AG04449 (cell line): ENCODE data around the gene NMS.

Experiments
- CTCF ChIA-PET: fragments of 350-600 bp; formaldehyde crosslinking; extraction: SDS; loops from one replicate; lab custom pipeline; 2021; ENCODE audit warnings: antibody characterized with exemption; lab: Yijun Ruan, JAX
- POLR2A ChIA-PET: fragments of 400-600, 350-600 bp; formaldehyde crosslinking; extraction: SDS; loops from one replicate; lab custom pipeline; 2020; ENCODE audit warnings: antibody characterized with exemption, inconsistent platforms; lab: Yijun Ruan, JAX
- DNase-seq: peaks from one replicate; pipeline ENCODE4 v3.0.0-alpha.2; 2010; ENCODE audit warnings: low read depth, low spot score
- H3K4me3 ChIP-seq: 2 replicates; pipeline ENCODE4 v1.5.1; 2011; ENCODE audit warnings: low read depth, mild to moderate bottlenecking, control low read depth, low read length
- CTCF ChIP-seq: IDR thresholded peaks from one replicate; pipeline ENCODE4 v1.5.1; 2011; ENCODE audit warnings: mild to moderate bottlenecking, moderate library complexity, low read length, control low read depth, inconsistent platforms; ENCODE audit not compliant: insufficient read depth; ENCODE audit errors: missing control alignments

NMS gene

DNA sequence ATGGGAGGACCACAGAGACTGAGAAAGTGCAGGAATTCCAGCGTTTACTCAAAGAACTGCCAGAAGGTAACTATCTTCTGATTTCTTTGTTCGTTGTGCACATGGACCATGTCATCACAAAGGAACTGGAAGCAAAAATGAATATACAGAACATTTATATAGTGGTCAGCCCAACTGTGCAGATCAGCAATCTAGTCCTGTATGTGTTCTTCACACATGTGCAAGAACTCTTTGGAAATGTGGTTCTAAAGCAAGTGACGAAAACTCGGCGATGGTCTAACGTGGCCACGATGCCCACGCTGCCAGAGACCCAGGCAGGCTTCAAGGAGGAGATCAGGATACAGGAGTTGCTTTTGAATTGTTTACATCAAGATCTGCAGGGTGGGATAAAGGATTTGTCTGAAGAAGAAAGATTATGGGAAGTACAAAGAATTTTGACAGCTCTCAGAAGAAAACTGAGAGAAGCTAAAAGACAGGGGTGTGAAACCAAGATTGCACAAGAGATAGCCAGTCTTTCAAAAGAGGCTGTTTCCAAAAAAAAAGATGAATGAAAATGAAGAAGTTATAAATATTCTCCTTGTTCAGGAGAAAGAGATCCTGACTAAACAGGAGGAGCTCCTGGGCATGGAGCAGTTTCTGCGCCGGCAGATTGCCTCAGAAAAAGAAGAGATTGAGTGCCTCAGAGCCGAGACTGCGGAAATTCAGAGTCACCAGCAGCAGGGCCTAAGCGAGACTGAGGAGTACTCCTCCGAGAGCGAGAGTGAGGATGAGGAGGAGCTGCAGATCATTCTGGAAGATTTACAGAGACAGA is 44.5 kb upstream of the NMS start:
- no peak for DNase-seq
- CTCF ChIA-PET, result interaction anchor here (1.2 kb wide), 1 partner anchor 45 kb away, joined by 3 read pairs; no protein-coding TSS in a partner anchor
- POLR2A ChIA-PET, result no interaction called here
- TF ChIP-seq CTCF, result no peak
- no peak overlapping the region for H3K4me3 ChIP-seq

GRCh38 chr2:100426384-100426720 is 43.9 kb upstream of the NMS start:
- DNase-seq, result no peak
- no peak overlapping the region for H3K4me3 ChIP-seq
- POLR2A ChIA-PET, result no interaction called here
- CTCF ChIA-PET, result no interaction called here
- no peak for TF ChIP-seq CTCF

- ChIA-PET POLR2A (no interaction called here), CTCF (interaction anchor here (0.7 kb wide), 1 partner anchor 10 kb away, joined by 3 read pairs; no protein-coding TSS in a partner anchor)
- no peak for DNase-seq
Measured at GRCh38 chr2:100427111-100427510, 43.2 kb upstream of the NMS start.

GRCh38 chr2:100427627-100428258 is 42.5 kb upstream of the NMS start:
- ChIA-PET POLR2A (no interaction called here), CTCF (interaction anchor here (0.7 kb wide), 1 partner anchor 11 kb away, joined by 3 read pairs; no protein-coding TSS in a partner anchor)
- DNase-seq, result no peak
- no peak overlapping the region for H3K4me3 ChIP-seq
- peak; percentile 38 for TF ChIP-seq CTCF

More at GRCh38 chr2:100427111-100427510, 43.2 kb upstream of the NMS start:
- no peak overlapping the region for H3K4me3 ChIP-seq
- no peak for TF ChIP-seq CTCF

DNA sequence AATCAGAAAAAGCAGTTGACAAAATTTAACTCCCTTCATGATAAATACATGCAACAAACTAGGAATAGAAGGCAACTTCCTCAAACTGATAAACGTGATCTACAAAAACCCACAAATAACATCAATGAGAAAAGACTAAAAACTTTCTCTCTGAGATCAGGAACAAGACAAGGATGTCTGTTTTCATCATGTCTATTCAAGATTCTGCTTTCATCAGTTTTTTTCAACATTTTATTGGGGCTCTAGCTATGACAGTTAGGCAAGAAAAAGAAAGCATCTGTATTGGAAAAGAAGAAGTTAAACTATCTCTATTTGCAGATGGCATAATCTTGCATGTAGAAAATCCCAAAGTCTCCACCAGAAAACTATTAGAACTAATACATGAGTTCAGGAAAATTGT is 40.6 kb upstream of the NMS start:
- TF ChIP-seq CTCF, result no peak
- POLR2A ChIA-PET, result no interaction called here
- CTCF ChIA-PET, result interaction anchor here (1.8 kb wide), 1 partner anchor 8 kb away, joined by 3 read pairs; no protein-coding TSS in a partner anchor

DNA sequence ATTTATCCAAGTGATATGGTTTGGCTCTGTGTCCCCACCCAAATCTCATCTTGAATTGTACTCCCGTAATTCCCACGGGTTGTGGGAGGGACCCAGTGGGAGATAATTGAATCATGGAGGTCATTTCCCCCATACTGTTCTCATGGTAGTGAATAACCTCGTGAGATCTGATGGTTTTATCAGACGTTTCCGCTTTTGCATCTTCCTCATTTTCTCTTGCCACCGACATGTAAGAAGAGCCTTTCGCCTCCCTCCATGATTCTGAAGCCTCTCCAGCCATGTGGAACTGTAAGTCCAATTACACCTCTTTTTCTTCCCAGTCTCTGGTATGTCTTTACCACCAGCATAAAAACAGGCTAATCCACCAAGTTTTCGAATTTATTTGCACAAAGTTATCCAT is 32.5 kb upstream of the NMS start:
- TF ChIP-seq CTCF, result no peak
- no peak overlapping the region for H3K4me3 ChIP-seq
- DNase-seq, result no peak
- ChIA-PET POLR2A (no interaction called here), CTCF (no interaction called here)

More for the DNA sequence above, 40.6 kb upstream of the NMS start:
- DNase-seq, result no peak
- no peak overlapping the region for H3K4me3 ChIP-seq
